Measurements from ENCODE around the gene RNF151. TPM values are rescaled to one million over a fixed set of nuclear protein-coding genes. Genes with fewer than 3 reads are reported as not detected.

RNF151 gene
- polyA plus RNA-seq, 2 of the 4 experiments (the other 2 are of a cell fraction) = not detected

GRCh38 chr16:1972490-1972877 lies 5.8 kb downstream of the RNF151 start:
- no peak for TF ChIP-seq POLR2AphosphoS2 (conservative IDR thresholded peaks at IDR 0.05; ENCODE audit: low read length)
- TF ChIP-seq CHD4 (IDR thresholded peaks at IDR 0.05; ENCODE audit: borderline replicate concordance) = no peak
- TF ChIP-seq SMC3 (IDR thresholded peaks at IDR 0.05) = no peak
- no peak for TF ChIP-seq NPAS2 (CRISPR knock-in tag; IDR thresholded peaks at IDR 0.05; ENCODE audit: borderline replicate concordance)
- no peak for TF ChIP-seq CEBPB (IDR thresholded peaks at IDR 0.05)
- no peak for TF ChIP-seq JUNB (IDR thresholded peaks at IDR 0.05)
- no peak for TF ChIP-seq MAFK (IDR thresholded peaks at IDR 0.05; ENCODE audit: partially characterized antibody)
- no peak for TF ChIP-seq REST (IDR thresholded peaks at IDR 0.05)
- ATAC-seq (peak; percentile 37 to 68; a peak in 3 of 6 replicates), FAIRE-seq (no peak), DNase-seq (ENCODE audit: low read depth in 1 of 2, low spot score in 1 of 2) (no peak)
- Histone ChIP-seq H3K4me1 (peaks cover 17% of the 10 kb centered on the region), H3K4me3 (peak overlapping the region; percentile 65), H3K9me3 (no peaks in the 10 kb centered on the region), H3K4me2 (peak overlapping the region; percentile 94), H3K27ac (peak overlapping the region; percentile 98 to 99)
- 1% methylated on average over 18 of the region's 22 CpGs for WGBS (ENCODE audit: missing lambda C conversion rate)
- CTCF ChIA-PET = interaction anchor here (0.8 to 1.7 kb wide), 2 partner anchors 9 to 31 kb away, joined by 3 to 8 read pairs; partner anchors contain the start of gene NOXO1
- POLR2A ChIA-PET = interaction anchor here (1.3 to 1.6 kb wide), 2 partner anchors 9 to 12 kb away, joined by 8 to 13 read pairs; partner anchors contain the start of gene NOXO1

DNA sequence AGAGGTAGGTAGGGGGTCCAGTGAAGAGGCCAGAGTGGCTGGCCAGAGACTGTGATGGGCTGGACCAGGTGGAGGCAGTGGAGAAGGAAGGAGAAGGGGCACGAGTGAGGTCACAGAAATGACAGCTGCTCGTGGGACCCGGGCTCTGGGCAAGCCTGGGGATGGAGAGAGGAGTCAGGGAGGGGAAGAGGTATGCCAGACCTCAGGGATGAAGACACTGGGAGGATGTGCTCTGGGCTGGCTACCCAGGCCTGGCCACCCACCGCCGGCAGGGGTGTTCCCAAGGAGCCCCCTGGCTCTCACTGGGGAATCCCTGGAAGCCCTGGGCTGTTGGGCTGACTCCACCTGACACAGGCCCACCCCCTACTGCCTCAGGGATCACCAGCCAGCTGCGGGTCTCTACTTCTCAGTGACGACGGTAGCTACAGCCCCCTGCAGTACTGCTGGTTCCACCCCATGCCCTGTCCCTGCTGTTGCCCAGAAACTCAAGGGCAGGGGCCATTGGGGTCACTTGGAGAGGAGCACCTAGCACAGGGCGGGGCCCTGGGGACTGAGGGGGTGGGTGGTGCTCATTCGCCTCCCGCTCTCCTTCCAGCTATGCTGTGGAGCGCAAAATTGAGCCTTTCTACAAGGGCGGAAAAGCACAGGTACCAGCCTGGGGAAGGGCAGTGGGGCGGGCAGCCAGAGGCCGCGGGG lies 7.0 kb downstream of the RNF151 start:
- peak overlapping the region; percentile 94 for H3K4me2 ChIP-seq
- no peak overlapping the region for H3K27ac ChIP-seq
- WGBS (ENCODE audit: missing lambda C conversion rate) = 86% methylated on average over 15 of the region's 16 CpGs
- DNase-seq (ENCODE audit: low read depth in 1 of 2, low spot score in 1 of 2) = no peak
- no peaks in the 10 kb centered on the region for H3K9me3 ChIP-seq
- peaks cover 17% of the 10 kb centered on the region for H3K4me1 ChIP-seq
- no peak for FAIRE-seq
- TF ChIP-seq JUNB (IDR thresholded peaks at IDR 0.05) = no peak
- no peak for TF ChIP-seq RAD21 (conservative IDR thresholded peaks at IDR 0.05 in 1 of 2, IDR thresholded peaks at IDR 0.05 in 1 of 2)
- TF ChIP-seq RFX5 (IDR thresholded peaks at IDR 0.05) = no peak
- TF ChIP-seq NFE2L2 (conservative IDR thresholded peaks at IDR 0.05; ENCODE audit: low read length) = no peak
- no peak for TF ChIP-seq HMGXB4 (CRISPR knock-in tag; IDR thresholded peaks at IDR 0.05; ENCODE audit: borderline replicate concordance)
- no peak for TF ChIP-seq RCOR1 (IDR thresholded peaks at IDR 0.05; ENCODE audit: low read depth, low read length)
- ChIA-PET CTCF (interaction anchor here (1.4 to 1.7 kb wide), 2 partner anchors 30 to 109 kb away, joined by 3 to 8 read pairs; no protein-coding TSS in a partner anchor), POLR2A (interaction anchor here (5.1 kb wide), 1 partner anchor 9 kb away, joined by 17 read pairs; the partner anchor contains the start of gene RPS2)
- no peak overlapping the region; the same call in 2 of the 3 replicates for H3K4me3 ChIP-seq
- ATAC-seq = no peak

DNA sequence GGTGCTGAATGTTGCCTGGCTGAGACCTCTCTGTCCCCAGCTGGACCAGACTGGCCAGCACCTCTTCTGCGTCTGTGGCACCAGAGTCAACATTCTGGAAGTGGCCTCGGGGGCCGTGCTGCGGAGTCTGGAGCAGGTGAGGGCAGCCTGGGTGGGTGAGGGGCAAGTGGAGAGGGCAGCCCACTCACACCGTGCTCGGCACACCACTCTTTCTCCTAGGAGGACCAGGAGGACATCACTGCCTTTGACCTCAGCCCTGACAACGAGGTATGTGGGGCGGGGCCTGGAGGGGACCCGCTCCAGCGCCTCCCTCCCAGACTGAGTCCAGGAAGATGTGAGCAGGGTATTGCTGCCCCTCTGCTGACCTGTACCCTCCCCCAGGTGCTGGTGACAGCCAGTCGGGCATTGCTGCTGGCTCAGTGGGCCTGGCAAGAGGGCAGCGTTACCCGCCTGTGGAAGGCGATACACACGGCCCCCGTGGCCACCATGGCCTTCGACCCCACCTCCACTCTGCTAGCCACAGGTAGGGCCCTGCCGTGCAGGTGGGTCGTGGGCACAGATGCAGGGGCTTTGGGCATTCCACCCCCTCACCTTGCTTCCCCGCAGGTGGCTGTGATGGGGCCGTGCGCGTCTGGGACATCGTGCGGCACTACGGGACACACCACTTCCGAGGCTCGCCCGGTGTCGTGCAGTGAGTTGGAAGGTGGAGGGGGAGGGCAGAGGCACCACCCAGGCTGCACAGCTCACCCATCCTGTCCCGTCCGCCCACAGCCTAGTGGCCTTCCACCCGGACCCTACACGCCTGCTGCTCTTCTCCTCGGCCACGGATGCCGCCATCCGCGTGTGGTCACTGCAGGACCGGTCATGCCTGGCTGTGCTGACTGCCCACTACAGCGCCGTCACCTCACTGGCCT lies 7.8 kb downstream of the RNF151 start:
- ChIA-PET CTCF (interaction anchor here (0.8 to 1.8 kb wide), 5 partner anchors 14 to 166 kb away, joined by 3 to 8 read pairs (median 5); no protein-coding TSS in a partner anchor), POLR2A (interaction anchor here (5.1 kb wide), 1 partner anchor 10 kb away, joined by 17 read pairs; the partner anchor contains the start of gene RPS2)
- Histone ChIP-seq H3K4me1 (peaks cover 17% of the 10 kb centered on the region), H3K4me2 (no peak overlapping the region), H3K9me3 (no peaks in the 10 kb centered on the region), H3K4me3 (no peak overlapping the region), H3K27ac (no peak overlapping the region)
- ATAC-seq (no peak), FAIRE-seq (no peak), DNase-seq (ENCODE audit: low read depth in 1 of 2, low spot score in 1 of 2) (no peak)
- TF ChIP-seq JUNB (IDR thresholded peaks at IDR 0.05) (no peak), HEYL (CRISPR knock-in tag; IDR thresholded peaks at IDR 0.05) (no peak), ELK1 (IDR thresholded peaks at IDR 0.05; ENCODE audit: low read depth, low read length) (no peak), CEBPB (IDR thresholded peaks at IDR 0.05) (no peak), JUN (IDR thresholded peaks at IDR 0.05) (no peak), KDM1A (IDR thresholded peaks at IDR 0.05; ENCODE audit: low read depth) (no peak)
- 91% methylated on average over 36 of the region's 42 CpGs for WGBS (ENCODE audit: missing lambda C conversion rate)

Measured in A549 (cell line).